ENCODE data around the gene RABAC1.
"Not testable (repeated sequence)": the region's sequence is repeated elsewhere in the genome, so short reads cannot be mapped to it uniquely, and the experiment has no call there.

RABAC1 gene

GRCh38 chr19:41993612-41994483 is 34.7 kb upstream of the RABAC1 start, which contains the start of gene ATP1A3:
ATP1A3 (minus strand) TSS chr19:41994230; CDS start chr19:41994076, 154 bp downstream.
- TF ChIP-seq CTCF (IDR thresholded peaks at IDR 0.05; ENCODE audit: extremely low read depth, missing control alignments) = no peak
- peak; percentile 90 for DNase-seq (ENCODE audit: low spot score)

GRCh38 chr19:41991925-41992569 is 32.9 kb upstream of the RABAC1 start:
- DNase-seq (ENCODE audit: low spot score) = not testable (repeated sequence)

DNA sequence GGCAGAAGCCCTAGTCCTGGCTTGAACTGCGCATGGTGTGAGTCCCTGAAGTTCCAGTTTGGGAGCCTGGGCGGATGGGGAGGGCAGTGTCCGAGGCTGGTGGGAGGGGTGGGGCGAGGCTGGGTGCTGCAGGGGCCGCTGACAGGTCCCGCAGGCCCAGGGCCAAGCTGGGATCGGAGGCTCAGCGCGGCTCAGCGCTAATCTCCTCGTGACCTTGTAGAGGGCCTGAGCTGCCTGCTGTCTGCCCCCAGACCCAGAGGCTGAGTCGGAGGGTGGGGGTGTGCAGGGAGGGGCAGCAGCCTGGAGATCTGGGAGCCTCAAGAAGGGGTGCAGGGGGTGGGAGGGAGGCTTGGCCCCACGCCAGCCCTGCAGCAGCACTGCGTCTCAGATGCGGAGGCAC is 31.9 kb upstream of the RABAC1 start:
- DNase-seq (ENCODE audit: low spot score) = no peak
- no peak for TF ChIP-seq CTCF (IDR thresholded peaks at IDR 0.05; ENCODE audit: extremely low read depth, missing control alignments)

DNA sequence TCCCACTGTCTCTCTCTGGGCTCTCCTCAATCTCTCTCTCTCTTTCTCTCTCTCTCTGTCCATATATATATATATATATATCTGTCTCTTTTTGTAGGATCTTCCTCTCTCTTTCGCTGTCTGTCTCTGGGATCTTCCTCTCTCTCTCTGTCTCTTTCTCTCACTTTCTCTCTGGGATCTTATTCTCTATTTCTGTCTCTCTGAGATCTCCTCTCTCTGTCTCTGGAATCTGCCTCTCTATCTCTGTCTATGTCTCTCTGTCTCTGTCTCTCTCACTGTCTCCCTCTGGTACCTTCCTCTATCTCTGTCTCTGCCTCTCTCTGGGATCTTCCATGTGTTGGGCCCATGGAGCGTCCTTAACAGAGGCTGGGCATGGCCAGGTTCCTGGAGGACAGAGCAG is 31.5 kb upstream of the RABAC1 start:
- TF ChIP-seq CTCF (IDR thresholded peaks at IDR 0.05; ENCODE audit: extremely low read depth, missing control alignments) = no peak
- no peak for DNase-seq (ENCODE audit: low spot score)

DNA sequence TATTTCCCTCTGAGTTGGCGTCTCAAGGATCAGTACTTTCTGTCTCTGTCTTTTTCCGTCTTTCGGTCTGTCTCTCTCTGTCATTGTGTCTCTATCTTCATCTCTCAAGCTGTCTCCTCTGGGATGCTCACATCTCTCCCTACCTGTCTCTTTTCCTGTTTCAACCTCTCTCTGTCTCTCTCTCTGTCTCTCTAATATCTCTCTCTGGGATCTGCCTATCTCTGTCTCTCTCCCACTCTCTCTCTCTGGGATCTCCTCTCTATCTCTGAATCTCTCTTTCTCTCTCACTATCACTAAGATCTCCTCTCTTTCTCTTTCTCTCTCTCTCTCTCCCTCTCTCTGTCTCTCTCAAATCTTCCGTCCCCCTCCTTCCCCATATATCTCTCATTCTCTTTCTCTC is 30.9 kb upstream of the RABAC1 start:
- TF ChIP-seq CTCF (IDR thresholded peaks at IDR 0.05; ENCODE audit: extremely low read depth, missing control alignments) = no peak
- no peak for DNase-seq (ENCODE audit: low spot score)

GRCh38 chr19:41988947-41989346 is 29.8 kb upstream of the RABAC1 start:
- no peak for TF ChIP-seq CTCF (IDR thresholded peaks at IDR 0.05; ENCODE audit: extremely low read depth, missing control alignments)

DNA sequence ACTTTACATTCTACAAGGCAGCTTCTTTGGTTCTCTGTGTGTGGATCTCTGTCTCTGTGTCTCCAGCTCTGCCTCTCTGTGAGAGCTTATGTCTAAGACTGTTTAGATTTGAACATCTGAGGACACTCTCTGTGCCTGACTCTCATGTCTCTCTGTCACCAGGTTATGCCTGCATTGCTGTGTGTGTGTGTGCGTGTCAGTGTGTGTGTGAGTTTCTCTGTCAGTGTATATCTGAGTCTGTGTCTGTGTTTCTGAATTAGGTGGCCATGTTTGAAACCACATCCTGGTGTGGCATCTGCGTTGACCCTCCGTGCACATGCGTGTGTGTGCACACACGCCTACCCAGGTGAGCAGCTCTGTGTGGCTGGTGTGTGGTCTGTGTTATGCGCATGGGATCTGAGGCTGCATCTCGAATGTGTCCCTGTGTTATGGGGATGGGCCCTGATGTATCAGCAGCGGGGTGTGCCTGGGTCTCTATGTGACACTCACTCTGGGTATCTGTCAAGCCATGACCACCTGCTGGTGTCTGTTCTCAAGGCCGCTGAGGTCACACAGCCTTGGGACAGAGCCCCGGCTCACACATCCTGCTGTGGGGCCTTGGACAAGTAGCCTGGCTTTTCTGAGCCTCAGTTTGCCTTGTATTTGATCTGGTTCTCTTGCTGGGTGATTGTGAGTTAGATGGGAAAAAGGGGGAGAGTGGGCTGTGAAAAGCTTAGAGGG is 28.2 kb upstream of the RABAC1 start:
- no peak for TF ChIP-seq CTCF (IDR thresholded peaks at IDR 0.05; ENCODE audit: extremely low read depth, missing control alignments)
- no peak for DNase-seq (ENCODE audit: low spot score)

More at GRCh38 chr19:41988947-41989346, 29.8 kb upstream of the RABAC1 start:
- DNase-seq (ENCODE audit: low spot score) = no peak
